CD4-positive, alpha-beta T cell treated with Interleukin-12 subunit alpha and Interleukin-12 subunit beta, for 1 hour (primary cell): ENCODE measurements around the gene STARD13.

Experiments
- DNase-seq: peaks from one replicate; pipeline ENCODE4 v3.0.0-alpha.2; 2020

Gene STARD13

GRCh38 chr13:33303855-33304597 is 18.5 kb upstream of the STARD13 start:
- DNase-seq = no peak

- no peak for DNase-seq
Measured at GRCh38 chr13:33299626-33300025, 14.1 kb upstream of the STARD13 start.

- no peak for DNase-seq
Measured at GRCh38 chr13:33296793-33297425, 11.4 kb upstream of the STARD13 start.

GRCh38 chr13:33292712-33293111 is 7.2 kb upstream of the STARD13 start:
- no peak for DNase-seq

- DNase-seq = no peak
Measured at GRCh38 chr13:33290421-33290965, 4.9 kb upstream of the STARD13 start.

- DNase-seq = no peak
Measured at GRCh38 chr13:33289966-33290365, 4.4 kb upstream of the STARD13 start.

GRCh38 chr13:33287142-33287882 is 1.8 kb upstream of the STARD13 start:
- no peak for DNase-seq

- DNase-seq = no peak
Measured at GRCh38 chr13:33286128-33286527, 573 bp upstream of the STARD13 start.

- DNase-seq = no peak
Measured at GRCh38 chr13:33284916-33285315, 639 bp downstream of the STARD13 start.

GRCh38 chr13:33284031-33284430 is 1.5 kb downstream of the STARD13 start:
- DNase-seq = no peak

- DNase-seq = no peak
Measured at GRCh38 chr13:33283195-33283911, 2.2 kb downstream of the STARD13 start.

- DNase-seq = no peak
Measured at GRCh38 chr13:33281951-33282595, 3.5 kb downstream of the STARD13 start.

GRCh38 chr13:33280923-33281322 is 4.6 kb downstream of the STARD13 start:
- DNase-seq = no peak

- no peak for DNase-seq
Measured at GRCh38 chr13:33280279-33280905, 5.2 kb downstream of the STARD13 start.

GRCh38 chr13:33279414-33280278 is 5.9 kb downstream of the STARD13 start:
- DNase-seq = no peak

- DNase-seq = no peak
Measured at GRCh38 chr13:33278913-33279312, 6.6 kb downstream of the STARD13 start.

- DNase-seq = no peak
Measured at GRCh38 chr13:33277946-33278345, 7.6 kb downstream of the STARD13 start.

- no peak for DNase-seq
Measured at GRCh38 chr13:33277037-33277740, 8.4 kb downstream of the STARD13 start.

- DNase-seq = no peak
Measured at GRCh38 chr13:33276570-33276969, 9.0 kb downstream of the STARD13 start.

- DNase-seq = no peak
Measured at GRCh38 chr13:33275916-33276315, 9.6 kb downstream of the STARD13 start.
